OCI-LY3 (cell line): ENCODE data around the gene TFAP2A.

ENCODE experiments used
- H2AFZ ChIP-seq: fragments of 200-600, 300-600 bp; shearing (Covaris generic); 2 replicates; pipeline ENCODE4 v1.6.0; 2014; ENCODE audit warnings: antibody characterized with exemption, low read depth, low read length
- H3K27ac ChIP-seq: fragments of 200-600, 300-600 bp; sonication (generic); 2 replicates; pipeline ENCODE4 v1.5.1; 2014; ENCODE audit warnings: mild to moderate bottlenecking, low read length, moderate library complexity, mixed read lengths
- H3K27me3 ChIP-seq: fragments of 200-600, 300-600 bp; sonication (generic); 2 replicates; pipeline ENCODE4 v1.6.1; 2014; ENCODE audit warnings: low read depth, low read length, mixed read lengths
- H3K36me3 ChIP-seq: fragments of 200-600, 300-600 bp; sonication (generic); replicated peaks from 2 replicates; pipeline ENCODE3; 2014; ENCODE audit warnings: low read depth, low read length, mixed read lengths
- H3K4me1 ChIP-seq: fragments of 300-600, 200-600 bp; sonication (generic); 2 replicates; pipeline ENCODE4 v1.6.1; 2014; ENCODE audit warnings: low read length, mixed read lengths
- H3K4me2 ChIP-seq: fragments of 200-600, 300-600 bp; sonication (generic); 2 replicates; pipeline ENCODE4 v1.6.1; 2014; ENCODE audit warnings: low read length, mixed read lengths
- H3K4me3 ChIP-seq: fragments of 300-600, 200-600 bp; sonication (generic); 2 replicates; pipeline ENCODE4 v1.5.1; 2014; ENCODE audit warnings: antibody characterized with exemption, mild to moderate bottlenecking, low read length, moderate library complexity
- H3K79me2 ChIP-seq: fragments of 300-600, 200-600 bp; shearing (Covaris generic); 2 replicates; pipeline ENCODE4 v1.6.1; 2014; ENCODE audit warnings: mild to moderate bottlenecking, low read length, mixed read lengths
- H3K9ac ChIP-seq: fragments of 300-600, 200-600 bp; shearing (Covaris generic); 2 replicates; pipeline ENCODE4 v1.6.0; 2014; ENCODE audit warnings: mild to moderate bottlenecking, low read length, moderate library complexity
- H3K9me3 ChIP-seq: fragments of 200-600, 300-600 bp; shearing (Covaris generic); 2 replicates; pipeline ENCODE4 v1.6.1; 2014; ENCODE audit warnings: low read length, mixed read lengths; ENCODE audit not compliant: insufficient read depth
- H4K20me1 ChIP-seq: fragments of 200-600, 300-600 bp; sonication (generic); 2 replicates; pipeline ENCODE4 v1.6.1; 2016; ENCODE audit warnings: low read length, mixed read lengths; ENCODE audit not compliant: insufficient read depth
- CTCF ChIP-seq: fragments of 200-600, 300-600 bp; sonication (generic); IDR thresholded peaks from 2 replicates; pipeline ENCODE4 v1.5.1; 2014; ENCODE audit warnings: antibody characterized with exemption, low read length, low read depth
- EZH2phosphoT487 ChIP-seq: fragments of 200-600 bp; shearing (Covaris generic); IDR thresholded peaks from 2 replicates; pipeline ENCODE4 v1.6.1; 2018; ENCODE audit warnings: antibody characterized with exemption, mixed run types, low read depth

The TFAP2A gene

GRCh38 chr6:10407018-10407673 is 7.7 kb downstream of the TFAP2A start:
- Histone ChIP-seq H3K27me3 (0 out of 2 replicates have a peak, but pooled peaks cover 4% of the 10 kb centered on the region), H3K27ac (no peak overlapping the region), H4K20me1 (no peaks in the 10 kb centered on the region), H3K4me1 (no peaks in the 10 kb centered on the region), H3K36me3 (no peaks in the 10 kb centered on the region), H3K4me2 (no peak overlapping the region), H3K79me2 (no peaks in the 10 kb centered on the region), H3K4me3 (no peak overlapping the region), H2AFZ (no peak overlapping the region), H3K9me3 (no peaks in the 10 kb centered on the region), H3K9ac (no peak overlapping the region)
- TF ChIP-seq CTCF (no peak), EZH2phosphoT487 (no peak)

GRCh38 chr6:10406556-10406955 is 8.3 kb downstream of the TFAP2A start:
- TF ChIP-seq CTCF (no peak), EZH2phosphoT487 (no peak)
- no peaks in the 10 kb centered on the region for H3K9me3 ChIP-seq
- H3K4me3 ChIP-seq = no peak overlapping the region
- 0 out of 2 replicates have a peak, but pooled peaks cover 4% of the 10 kb centered on the region for H3K27me3 ChIP-seq
- H3K79me2 ChIP-seq = no peaks in the 10 kb centered on the region
- no peaks in the 10 kb centered on the region for H4K20me1 ChIP-seq
- H2AFZ ChIP-seq = no peak overlapping the region
- no peak overlapping the region for H3K9ac ChIP-seq
- H3K4me2 ChIP-seq = no peak overlapping the region
- no peaks in the 10 kb centered on the region for H3K36me3 ChIP-seq
- no peaks in the 10 kb centered on the region for H3K4me1 ChIP-seq
- H3K27ac ChIP-seq = no peak overlapping the region

- Histone ChIP-seq H3K9ac (no peak overlapping the region), H3K36me3 (no peaks in the 10 kb centered on the region), H3K27me3 (0 out of 2 replicates have a peak, but pooled peaks cover 4% of the 10 kb centered on the region), H4K20me1 (no peaks in the 10 kb centered on the region), H2AFZ (no peak overlapping the region), H3K4me2 (no peak overlapping the region), H3K9me3 (no peaks in the 10 kb centered on the region), H3K4me1 (no peaks in the 10 kb centered on the region), H3K79me2 (no peaks in the 10 kb centered on the region), H3K27ac (no peak overlapping the region), H3K4me3 (no peak overlapping the region)
- no peak for TF ChIP-seq CTCF
- no peak for TF ChIP-seq EZH2phosphoT487
Measured at GRCh38 chr6:10405513-10405900, 9.4 kb downstream of the TFAP2A start.

GRCh38 chr6:10404799-10405512 is 9.9 kb downstream of the TFAP2A start:
- TF ChIP-seq CTCF (no peak), EZH2phosphoT487 (no peak)
- H3K27ac ChIP-seq = no peak overlapping the region
- H3K9me3 ChIP-seq = no peaks in the 10 kb centered on the region
- no peak overlapping the region for H3K4me2 ChIP-seq
- H2AFZ ChIP-seq = no peak overlapping the region
- H3K4me3 ChIP-seq = no peak overlapping the region
- no peaks in the 10 kb centered on the region for H3K79me2 ChIP-seq
- H4K20me1 ChIP-seq = no peaks in the 10 kb centered on the region
- no peaks in the 10 kb centered on the region for H3K4me1 ChIP-seq
- no peak overlapping the region for H3K9ac ChIP-seq
- H3K36me3 ChIP-seq = no peaks in the 10 kb centered on the region
- H3K27me3 ChIP-seq = 0 out of 2 replicates have a peak, but pooled peaks cover 4% of the 10 kb centered on the region
